Loucy (cell line): ENCODE results near the gene RPS4Y2.

ENCODE experiments used
- H2AFZ ChIP-seq: fragments of 200-600 bp; sonication (generic); 2 replicates; pipeline ENCODE4 v1.6.0; 2016; ENCODE audit warnings: antibody characterized with exemption, mild to moderate bottlenecking, low read length, moderate library complexity
- H3F3A ChIP-seq: fragments of 200-600 bp; 2 replicates; pipeline ENCODE4 v1.6.0; 2016; ENCODE audit warnings: antibody characterized with exemption, low read depth, mild to moderate bottlenecking
- H3K27me3 ChIP-seq: fragments of 200-600 bp; sonication (generic); 2 replicates; pipeline ENCODE4 v1.6.1; 2014; ENCODE audit warnings: low read length, mild to moderate bottlenecking; ENCODE audit not compliant: insufficient read depth, poor library complexity, severe bottlenecking
- H3K36me3 ChIP-seq: fragments of 200-600 bp; sonication (generic); 2 replicates; pipeline ENCODE4 v1.6.1; 2016; ENCODE audit warnings: low read length; ENCODE audit not compliant: insufficient read depth
- H3K4me1 ChIP-seq: fragments of 200-600 bp; sonication (generic); 2 replicates; pipeline ENCODE4 v1.5.1; 2014; ENCODE audit warnings: low read length, mild to moderate bottlenecking; ENCODE audit not compliant: insufficient read depth, poor library complexity, severe bottlenecking
- H3K4me2 ChIP-seq: fragments of 200-600 bp; sonication (generic); 2 replicates; pipeline ENCODE4 v1.6.0; 2014; ENCODE audit warnings: antibody characterized with exemption, low read length, low read depth, mild to moderate bottlenecking; ENCODE audit not compliant: poor library complexity, severe bottlenecking
- H3K4me3 ChIP-seq: fragments of 200-600 bp; sonication (generic); 2 replicates; pipeline ENCODE4 v1.5.1; 2014; ENCODE audit warnings: low read length, mild to moderate bottlenecking, mixed read lengths; ENCODE audit not compliant: poor library complexity, severe bottlenecking
- H3K79me2 ChIP-seq: fragments of 200-600 bp; sonication (generic); 2 replicates; pipeline ENCODE4 v1.6.1; 2014; ENCODE audit warnings: low read length; ENCODE audit not compliant: insufficient read depth
- H3K9ac ChIP-seq: fragments of 200-600 bp; sonication (generic); 2 replicates; pipeline ENCODE4 v1.6.0; 2014; ENCODE audit warnings: mild to moderate bottlenecking, low read depth, low read length, moderate library complexity; ENCODE audit not compliant: poor library complexity, severe bottlenecking
- H3K9me2 ChIP-seq: fragments of 200-600 bp; sonication (generic); replicated peaks from 2 replicates; pipeline ENCODE4 v1.6.1; 2016; ENCODE audit warnings: low read depth, low read length, mixed read lengths
- H3K9me3 ChIP-seq: fragments of 200-600 bp; sonication (generic); 2 replicates; pipeline ENCODE4 v1.6.1; 2014; ENCODE audit warnings: mild to moderate bottlenecking, antibody characterized with exemption, low read length, low read depth; ENCODE audit not compliant: insufficient read depth
- H4K20me1 ChIP-seq: fragments of 200-600 bp; sonication (generic); 2 replicates; pipeline ENCODE4 v1.6.0; 2014; ENCODE audit warnings: antibody characterized with exemption, low read length, mild to moderate bottlenecking; ENCODE audit not compliant: insufficient read depth, poor library complexity, severe bottlenecking
- EZH2phosphoT487 ChIP-seq: fragments of 200-600 bp; IDR thresholded peaks from 2 replicates; pipeline ENCODE4 v1.6.1; 2018; ENCODE audit warnings: antibody characterized with exemption, mild to moderate bottlenecking, moderate library complexity, borderline replicate concordance
- TF ChIP-seq, protein P1 (sequence below): fragments of 200-600 bp; sonication (generic); conservative IDR thresholded peaks from 2 replicates; pipeline ENCODE4 v1.5.1; 2014; ENCODE audit warnings: mild to moderate bottlenecking, antibody characterized with exemption, low read length

The RPS4Y2 gene

DNA sequence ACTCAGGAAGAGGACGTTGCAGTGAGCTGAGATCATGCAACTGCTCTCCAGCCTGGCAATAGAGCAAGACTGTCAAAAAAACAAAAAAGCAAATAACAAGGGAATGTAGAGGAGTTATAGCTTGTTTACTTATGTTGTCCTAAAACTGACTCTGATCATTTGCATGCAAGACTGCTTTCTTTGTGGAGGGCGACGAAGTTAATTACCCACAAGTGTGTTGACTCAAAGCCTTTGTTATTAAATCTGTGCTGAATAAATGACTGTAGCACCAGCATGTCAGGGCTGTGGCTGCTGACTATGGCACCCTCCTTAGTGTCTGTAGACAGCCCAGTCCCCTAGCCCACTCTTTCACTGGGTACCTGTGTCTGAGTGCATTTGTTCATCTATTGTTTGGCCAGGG lies 50.3 kb downstream of the RPS4Y2 start:
- no peaks in the 10 kb centered on the region for H3K9me3 ChIP-seq
- TF ChIP-seq, protein P1, sequence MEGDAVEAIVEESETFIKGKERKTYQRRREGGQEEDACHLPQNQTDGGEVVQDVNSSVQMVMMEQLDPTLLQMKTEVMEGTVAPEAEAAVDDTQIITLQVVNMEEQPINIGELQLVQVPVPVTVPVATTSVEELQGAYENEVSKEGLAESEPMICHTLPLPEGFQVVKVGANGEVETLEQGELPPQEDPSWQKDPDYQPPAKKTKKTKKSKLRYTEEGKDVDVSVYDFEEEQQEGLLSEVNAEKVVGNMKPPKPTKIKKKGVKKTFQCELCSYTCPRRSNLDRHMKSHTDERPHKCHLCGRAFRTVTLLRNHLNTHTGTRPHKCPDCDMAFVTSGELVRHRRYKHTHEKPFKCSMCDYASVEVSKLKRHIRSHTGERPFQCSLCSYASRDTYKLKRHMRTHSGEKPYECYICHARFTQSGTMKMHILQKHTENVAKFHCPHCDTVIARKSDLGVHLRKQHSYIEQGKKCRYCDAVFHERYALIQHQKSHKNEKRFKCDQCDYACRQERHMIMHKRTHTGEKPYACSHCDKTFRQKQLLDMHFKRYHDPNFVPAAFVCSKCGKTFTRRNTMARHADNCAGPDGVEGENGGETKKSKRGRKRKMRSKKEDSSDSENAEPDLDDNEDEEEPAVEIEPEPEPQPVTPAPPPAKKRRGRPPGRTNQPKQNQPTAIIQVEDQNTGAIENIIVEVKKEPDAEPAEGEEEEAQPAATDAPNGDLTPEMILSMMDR: no peak
- no peak for TF ChIP-seq EZH2phosphoT487
- H3F3A ChIP-seq: no peaks in the 10 kb centered on the region

DNA sequence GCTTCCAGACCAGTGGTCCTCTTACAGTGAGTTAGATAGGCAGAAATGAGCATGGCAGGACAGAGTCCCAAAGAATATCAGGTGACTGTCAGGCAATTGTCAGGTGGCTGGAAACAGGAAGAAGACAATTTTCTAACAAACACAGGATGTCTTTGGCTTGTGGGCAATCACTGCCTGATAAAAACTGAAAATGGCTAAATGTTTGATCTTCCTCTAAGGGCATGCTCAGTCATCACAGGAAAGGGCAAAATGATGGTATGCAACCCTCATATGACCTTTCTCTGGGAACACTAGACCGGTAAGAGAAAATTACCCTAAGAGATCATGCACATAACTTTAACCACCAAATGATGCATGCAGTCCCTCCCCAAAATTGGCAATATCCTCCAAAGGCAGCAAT lies 57.6 kb downstream of the RPS4Y2 start:
- H3K9me3 ChIP-seq: no peaks in the 10 kb centered on the region
- H3K9ac ChIP-seq: no peak overlapping the region
- H4K20me1 ChIP-seq: no peaks in the 10 kb centered on the region
- H3K4me1 ChIP-seq: no peaks in the 10 kb centered on the region
- no peaks in the 10 kb centered on the region for H3K36me3 ChIP-seq
- H3K4me3 ChIP-seq: no peak overlapping the region
- H2AFZ ChIP-seq: no peak overlapping the region
- H3K9me2 ChIP-seq: no peaks in the 10 kb centered on the region
- H3K79me2 ChIP-seq: no peaks in the 10 kb centered on the region
- H3K27me3 ChIP-seq: no peaks in the 10 kb centered on the region
- no peak overlapping the region for H3K4me2 ChIP-seq
- TF ChIP-seq, protein P1: no peak
- no peak for TF ChIP-seq EZH2phosphoT487
- H3F3A ChIP-seq: no peaks in the 10 kb centered on the region

More for the DNA sequence above, 50.3 kb downstream of the RPS4Y2 start:
- no peaks in the 10 kb centered on the region for H3K36me3 ChIP-seq
- H3K79me2 ChIP-seq: no peaks in the 10 kb centered on the region
- H3K4me3 ChIP-seq: no peak overlapping the region
- H4K20me1 ChIP-seq: no peaks in the 10 kb centered on the region
- H3K9me2 ChIP-seq: no peaks in the 10 kb centered on the region
- no peak overlapping the region for H2AFZ ChIP-seq
- no peak overlapping the region for H3K9ac ChIP-seq
- H3K4me1 ChIP-seq: no peaks in the 10 kb centered on the region
- no peak overlapping the region for H3K4me2 ChIP-seq
- no peaks in the 10 kb centered on the region for H3K27me3 ChIP-seq

DNA sequence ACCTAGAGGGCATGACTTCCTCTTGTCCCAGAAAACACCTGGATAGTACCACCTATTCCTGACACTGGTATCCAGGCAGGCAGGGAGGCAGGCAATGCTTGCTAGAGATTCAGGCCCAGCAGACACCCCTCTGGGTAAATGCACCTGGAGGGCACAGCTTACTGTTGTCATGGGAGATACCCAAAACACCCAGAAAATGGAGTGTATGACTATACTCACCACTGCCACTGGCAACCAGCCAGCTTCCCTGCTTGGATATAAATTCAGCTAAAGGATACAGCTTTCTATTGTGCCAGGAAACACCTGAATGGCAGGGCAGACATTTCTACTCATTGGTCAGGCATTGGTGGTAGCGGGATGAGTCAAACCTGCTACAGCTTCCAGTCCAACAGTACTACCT lies 58.9 kb downstream of the RPS4Y2 start:
- no peaks in the 10 kb centered on the region for H3K9me3 ChIP-seq
- no peak overlapping the region for H2AFZ ChIP-seq
- no peaks in the 10 kb centered on the region for H4K20me1 ChIP-seq
- no peaks in the 10 kb centered on the region for H3K79me2 ChIP-seq
- no peak overlapping the region for H3K4me3 ChIP-seq
- no peak for TF ChIP-seq EZH2phosphoT487
- no peaks in the 10 kb centered on the region for H3F3A ChIP-seq
- H3K9ac ChIP-seq: no peak overlapping the region
- H3K27me3 ChIP-seq: no peaks in the 10 kb centered on the region
- H3K36me3 ChIP-seq: no peaks in the 10 kb centered on the region
- no peaks in the 10 kb centered on the region for H3K4me1 ChIP-seq
- no peak overlapping the region for H3K4me2 ChIP-seq
- no peaks in the 10 kb centered on the region for H3K9me2 ChIP-seq

DNA sequence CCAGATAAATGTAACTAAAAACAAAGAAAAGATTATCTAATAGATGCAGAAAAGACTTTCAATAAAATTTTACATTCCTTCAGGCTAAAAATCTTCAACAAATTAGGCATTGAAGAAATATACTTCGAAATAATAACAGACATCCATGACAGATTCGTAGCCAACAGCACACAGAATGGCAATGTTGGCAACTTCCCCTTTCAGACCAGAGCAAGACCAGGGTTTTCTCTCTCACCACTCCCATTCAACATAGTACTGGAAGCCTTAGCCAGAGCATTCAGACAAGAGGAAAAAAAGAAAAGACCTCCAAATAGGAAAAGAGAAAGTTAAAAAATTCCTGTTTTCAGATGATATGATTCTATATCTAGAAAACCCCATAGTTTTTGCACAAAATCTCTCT lies 61.2 kb downstream of the RPS4Y2 start:
- Histone ChIP-seq H3K79me2 (no peaks in the 10 kb centered on the region), H2AFZ (no peak overlapping the region), H3K9me2 (no peaks in the 10 kb centered on the region), H3K9ac (no peak overlapping the region), H3K4me1 (no peaks in the 10 kb centered on the region), H3K36me3 (no peaks in the 10 kb centered on the region), H3F3A (no peaks in the 10 kb centered on the region), H3K9me3 (no peaks in the 10 kb centered on the region), H3K4me2 (no peak overlapping the region), H3K4me3 (no peak overlapping the region), H3K27me3 (no peaks in the 10 kb centered on the region), H4K20me1 (no peaks in the 10 kb centered on the region)
- TF ChIP-seq, protein P1: no peak
- TF ChIP-seq EZH2phosphoT487: no peak
